HEK293 (cell line): ENCODE measurements around the gene LCMT1.

ENCODE experiments used
- CTCF ChIP-seq: fragments of 450-650 bp; formaldehyde crosslinking; IDR thresholded peaks from 2 replicates; pipeline ENCODE4 v1.5.1; 2016; ENCODE audit warnings: missing biosample characterization, missing genetic modification characterization
- ELK4 ChIP-seq: IDR thresholded peaks from 2 replicates; pipeline ENCODE4 v1.6.1; 2011; ENCODE audit warnings: mild to moderate bottlenecking, low read depth, low read length, borderline replicate concordance
- ZNF121 ChIP-seq: fragments of 450-650 bp; formaldehyde crosslinking; IDR thresholded peaks from 2 replicates; pipeline ENCODE4 v1.5.1; 2016; ENCODE audit warnings: missing biosample characterization, missing genetic modification characterization
- ZNF202 ChIP-seq: fragments of 450-650 bp; formaldehyde crosslinking; IDR thresholded peaks from 2 replicates; pipeline ENCODE4 v1.5.1; 2016; ENCODE audit warnings: missing biosample characterization, missing genetic modification characterization, borderline replicate concordance
- ZNF223 ChIP-seq: fragments of 450-650 bp; formaldehyde crosslinking; IDR thresholded peaks from 2 replicates; pipeline ENCODE4 v1.5.1; 2016; ENCODE audit warnings: missing biosample characterization, missing genetic modification characterization

GRCh38 chr16:25083065-25083464 lies 28.5 kb upstream of the LCMT1 start:
- TF ChIP-seq ZNF121 (tag by site-specific recombination) (no peak), CTCF (tag by site-specific recombination) (no peak), ELK4 (no peak), ZNF202 (tag by site-specific recombination) (no peak), ZNF223 (tag by site-specific recombination) (no peak)
